HG02870 (cell line): ENCODE data around the gene C9orf78.

Experiments used
- ATAC-seq: cut with Tn5 transposase; IDR thresholded peaks from one replicate; pipeline ENCODE4 v1.9.1; 2021; ENCODE audit warnings: mild to moderate bottlenecking, moderate library complexity; ENCODE audit not compliant: unreplicated experiment

Gene C9orf78, protein sequence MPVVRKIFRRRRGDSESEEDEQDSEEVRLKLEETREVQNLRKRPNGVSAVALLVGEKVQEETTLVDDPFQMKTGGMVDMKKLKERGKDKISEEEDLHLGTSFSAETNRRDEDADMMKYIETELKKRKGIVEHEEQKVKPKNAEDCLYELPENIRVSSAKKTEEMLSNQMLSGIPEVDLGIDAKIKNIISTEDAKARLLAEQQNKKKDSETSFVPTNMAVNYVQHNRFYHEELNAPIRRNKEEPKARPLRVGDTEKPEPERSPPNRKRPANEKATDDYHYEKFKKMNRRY

GRCh38 chr9:129835128-129835859 lies at the start of gene C9orf78, which contains the start of gene USP20:
Gene C9orf78, minus strand, starts transcription at chr9:129835275. Its CDS starts 54 bp downstream, at chr9:129835221.
Gene USP20, plus strand, starts transcription at chr9:129835458. Its CDS starts 17,098 bp downstream, at chr9:129852556.
- ATAC-seq, result peak; percentile 90

DNA sequence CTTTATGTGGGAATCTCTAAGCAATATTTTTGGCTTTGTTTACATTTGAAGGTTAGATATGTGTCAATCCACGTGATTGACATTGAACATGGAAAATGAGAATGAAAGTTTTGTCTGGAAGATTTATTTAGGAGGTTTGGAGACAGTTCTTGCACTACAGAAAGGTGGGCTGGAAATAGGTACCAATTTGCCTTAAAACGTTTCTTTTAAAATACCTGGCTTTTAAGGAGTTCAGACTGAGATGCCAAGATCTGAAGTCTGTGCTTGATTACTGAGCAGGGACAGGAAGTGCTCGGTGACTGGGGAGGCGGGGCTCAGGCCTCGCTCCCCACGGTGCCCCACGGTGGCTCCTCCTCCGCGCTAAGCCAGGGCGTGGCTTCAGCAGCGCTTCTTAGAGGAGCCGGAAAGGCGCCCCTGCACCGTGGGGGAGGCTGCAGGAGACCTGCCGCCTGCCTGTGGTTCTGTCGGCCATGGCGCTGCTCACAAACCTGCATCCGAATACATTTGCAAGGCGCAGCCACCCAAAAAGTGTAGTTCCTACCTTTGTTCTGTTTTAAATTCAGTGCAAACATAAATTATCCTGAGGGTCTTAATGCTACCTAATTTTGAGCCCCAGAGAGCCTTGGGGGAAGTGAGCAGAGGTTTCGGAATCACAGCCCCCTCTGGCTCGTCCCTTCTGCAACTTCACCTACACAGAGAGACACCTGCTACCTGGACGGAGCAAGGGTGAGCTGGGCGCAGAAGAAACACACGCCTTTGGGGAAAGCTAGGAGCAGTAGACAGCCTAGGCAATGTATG lies 49.3 kb upstream of the C9orf78 start:
- no peak for ATAC-seq

DNA sequence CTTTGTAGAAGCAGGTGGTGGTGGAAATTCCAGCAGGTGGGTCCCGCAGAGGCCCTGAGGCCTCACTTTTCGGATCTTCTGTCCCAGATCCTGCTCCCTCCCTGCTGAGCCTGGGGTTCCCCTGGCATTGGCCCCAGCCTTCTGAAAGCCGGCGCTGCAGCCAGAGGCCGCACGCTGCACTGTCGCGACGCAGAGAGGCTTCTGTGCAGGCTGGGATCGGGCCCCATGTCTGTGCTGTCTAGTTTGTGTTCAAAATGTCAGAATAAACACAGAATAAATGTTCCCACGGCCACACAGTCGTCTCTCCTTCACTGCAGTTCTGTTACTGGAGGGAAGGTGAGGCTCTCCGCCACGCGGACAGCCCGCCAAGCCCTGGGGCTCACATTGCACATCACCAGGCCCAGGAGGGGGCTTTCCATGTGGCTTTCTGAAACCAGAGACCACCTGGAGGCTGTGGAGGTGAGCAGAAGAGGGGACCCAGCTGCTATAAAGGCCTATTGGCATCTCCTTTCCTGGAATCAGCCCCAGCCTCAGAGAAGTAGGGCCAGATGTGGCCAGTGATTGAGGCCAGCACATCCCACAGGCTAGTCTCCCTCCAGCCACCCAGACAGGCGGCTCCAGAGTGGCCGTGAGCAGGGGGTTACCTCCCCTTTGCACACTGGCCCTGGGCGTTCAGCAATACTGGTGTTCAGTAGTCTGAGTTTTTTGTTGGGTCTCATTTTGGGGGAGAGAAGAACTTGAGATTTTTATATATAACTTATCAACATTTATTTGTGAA lies 46.7 kb upstream of the C9orf78 start:
- ATAC-seq, result no peak

DNA sequence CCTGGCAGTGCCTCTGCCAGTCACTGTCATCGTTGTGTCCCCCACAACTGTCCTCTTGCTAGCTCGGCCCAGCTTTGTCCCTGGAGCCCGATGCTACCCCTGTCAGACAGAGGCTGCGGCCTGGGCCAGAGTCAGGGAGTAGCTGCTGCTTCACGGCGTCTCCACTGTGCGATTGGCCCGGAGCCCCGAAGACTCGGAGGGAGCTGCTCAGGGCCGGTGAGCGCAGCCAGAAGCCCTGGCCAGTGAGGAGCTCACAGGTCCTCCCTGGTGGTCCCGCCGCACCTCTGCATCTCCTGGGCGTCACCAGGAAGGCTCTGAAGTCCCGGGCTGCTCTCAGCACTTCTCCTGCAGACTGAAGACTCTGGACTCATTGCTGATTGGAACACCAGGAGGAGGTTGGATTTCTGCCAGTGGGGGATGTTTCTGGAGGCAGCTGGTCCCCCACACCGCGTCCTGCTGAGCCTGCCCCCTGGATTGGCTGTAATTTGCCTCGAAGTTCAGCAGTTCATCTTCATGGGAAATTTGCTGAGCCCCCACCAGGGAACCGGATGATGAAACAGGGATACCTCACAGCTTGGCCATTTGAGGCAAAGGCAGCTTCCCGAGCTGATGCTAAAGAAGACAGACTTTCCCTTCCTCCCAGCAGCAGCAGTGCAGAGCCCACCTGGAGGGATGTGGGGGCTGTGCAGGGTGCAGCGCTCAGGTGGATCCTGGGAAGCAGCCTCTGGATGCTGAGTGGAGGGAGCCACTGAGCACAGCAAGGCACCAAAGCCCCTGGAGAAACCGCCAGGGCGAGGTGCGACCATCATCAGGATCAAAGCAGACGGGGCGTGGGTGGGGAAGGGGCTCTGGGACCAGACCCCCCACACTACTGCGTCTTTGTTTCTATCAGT lies 45.8 kb upstream of the C9orf78 start:
- ATAC-seq, result no peak

DNA sequence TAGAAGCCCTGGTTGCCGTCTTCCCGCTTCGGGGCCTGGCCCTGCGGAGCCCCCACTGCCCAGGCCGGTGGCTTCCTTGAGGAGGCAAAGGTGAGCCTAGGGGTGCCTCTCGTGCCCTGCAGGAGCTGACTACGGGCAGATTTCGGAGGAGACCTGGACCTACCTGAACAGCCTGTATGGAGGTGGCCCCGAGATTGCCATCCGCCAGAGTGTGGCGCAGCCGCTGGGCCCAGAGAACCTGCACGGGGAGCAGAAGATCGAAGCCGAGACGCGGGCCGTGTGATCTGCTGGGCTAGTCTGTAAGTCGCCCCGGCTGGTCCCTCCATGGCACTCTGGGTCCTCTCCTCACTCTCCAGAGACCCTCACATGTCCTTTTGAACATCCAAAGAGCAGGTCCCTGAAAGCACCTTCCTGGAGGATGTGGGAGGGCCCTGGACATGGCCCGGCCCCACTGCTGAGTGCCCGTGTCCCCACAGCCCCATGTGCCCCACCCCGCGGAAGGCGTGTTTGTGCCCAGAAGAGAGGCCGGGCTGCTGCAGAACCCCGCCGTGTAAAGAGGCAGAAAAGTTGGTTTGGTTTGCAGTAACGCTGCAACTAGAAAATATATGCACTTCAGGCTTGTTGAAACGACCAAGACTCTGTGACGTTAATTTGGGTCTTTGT lies 45.0 kb upstream of the C9orf78 start:
- ATAC-seq, result no peak

DNA sequence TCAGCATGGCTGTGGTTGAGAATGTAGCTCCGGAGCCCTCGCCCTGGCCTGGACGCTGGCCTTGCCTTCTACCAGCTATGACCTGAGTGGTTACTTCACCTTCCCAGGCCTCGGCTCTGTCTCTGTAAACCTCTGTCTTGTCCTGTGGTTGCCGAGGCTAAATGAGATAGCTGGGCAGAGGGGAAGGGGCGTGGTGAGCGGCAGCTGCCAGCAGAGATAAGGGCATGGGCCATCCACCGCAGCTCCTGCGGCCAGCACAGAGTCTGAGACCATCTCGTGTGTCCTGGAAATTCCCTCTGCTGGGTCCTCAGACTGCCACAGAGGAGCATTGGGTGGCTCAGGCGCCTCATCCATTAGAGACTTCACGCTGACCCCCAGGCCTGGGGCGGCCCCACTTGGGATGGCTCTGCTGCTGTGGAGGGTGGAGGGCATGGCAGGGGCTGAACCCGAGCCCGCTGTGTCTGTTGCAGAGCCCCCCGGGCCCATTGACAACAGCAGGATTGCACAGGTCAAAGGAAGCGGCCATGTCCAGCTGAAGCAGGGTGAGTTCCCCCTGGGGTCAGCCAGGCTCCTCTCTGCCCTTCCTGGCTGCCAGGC lies 44.1 kb upstream of the C9orf78 start:
- ATAC-seq, result no peak

GRCh38 chr9:129878291-129878690 lies 43.2 kb upstream of the C9orf78 start:
- ATAC-seq, result no peak

- no peak for ATAC-seq
Observed at GRCh38 chr9:129876815-129877214, 41.7 kb upstream of the C9orf78 start.

DNA sequence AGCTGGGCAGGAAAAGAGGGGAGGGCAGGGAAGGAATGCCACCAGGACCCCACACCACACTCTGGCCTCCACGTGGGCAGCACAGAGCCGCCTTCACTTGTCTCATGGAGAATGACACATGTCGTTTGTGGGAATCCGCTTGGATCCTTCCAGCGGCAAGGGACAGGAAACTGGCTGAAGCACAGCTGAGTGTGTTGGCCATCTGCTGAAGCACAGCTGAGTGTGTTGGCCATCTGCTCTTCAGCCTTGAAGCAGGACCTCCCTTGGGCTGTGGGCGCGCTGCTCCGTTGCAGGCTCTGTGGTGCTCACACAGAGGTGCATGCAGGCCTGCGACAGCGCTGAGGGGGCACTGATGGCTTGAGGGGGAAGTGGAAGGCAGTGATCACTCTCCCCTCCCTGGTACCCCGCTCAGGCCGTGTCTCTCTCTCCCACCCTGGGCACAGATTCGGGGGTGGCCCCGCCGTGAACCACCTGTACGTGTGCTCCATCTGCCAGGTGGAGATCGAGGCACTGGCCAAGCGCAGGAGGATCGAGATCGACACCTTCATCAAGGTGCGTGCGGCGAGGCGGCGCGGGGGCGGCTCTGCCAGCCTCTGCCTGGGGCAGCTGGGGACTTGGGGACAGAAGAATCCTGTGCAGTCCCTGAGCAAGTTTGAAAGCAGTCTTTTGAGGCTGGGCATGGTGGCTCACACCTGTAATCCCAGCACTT lies 40.8 kb upstream of the C9orf78 start:
- ATAC-seq, result no peak

DNA sequence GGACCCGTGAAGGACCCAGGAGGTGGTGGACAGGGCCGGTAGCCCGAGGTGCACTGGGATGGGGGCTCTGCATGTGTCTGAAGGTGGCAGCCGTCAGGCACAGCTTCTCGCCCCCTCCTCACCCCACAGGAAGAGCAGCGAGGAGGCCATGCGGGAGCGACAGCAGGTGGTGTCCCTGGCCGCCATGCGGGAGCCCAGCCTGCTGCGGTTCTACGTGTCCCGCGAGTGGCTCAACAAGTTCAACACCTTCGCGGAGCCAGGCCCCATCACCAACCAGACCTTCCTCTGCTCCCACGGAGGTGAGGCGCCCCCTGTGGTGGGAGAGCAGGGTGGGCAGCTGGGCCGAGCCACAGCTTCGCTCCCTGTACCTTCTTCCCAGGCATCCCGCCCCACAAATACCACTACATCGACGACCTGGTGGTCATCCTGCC lies 40.1 kb upstream of the C9orf78 start:
- ATAC-seq, result no peak

DNA sequence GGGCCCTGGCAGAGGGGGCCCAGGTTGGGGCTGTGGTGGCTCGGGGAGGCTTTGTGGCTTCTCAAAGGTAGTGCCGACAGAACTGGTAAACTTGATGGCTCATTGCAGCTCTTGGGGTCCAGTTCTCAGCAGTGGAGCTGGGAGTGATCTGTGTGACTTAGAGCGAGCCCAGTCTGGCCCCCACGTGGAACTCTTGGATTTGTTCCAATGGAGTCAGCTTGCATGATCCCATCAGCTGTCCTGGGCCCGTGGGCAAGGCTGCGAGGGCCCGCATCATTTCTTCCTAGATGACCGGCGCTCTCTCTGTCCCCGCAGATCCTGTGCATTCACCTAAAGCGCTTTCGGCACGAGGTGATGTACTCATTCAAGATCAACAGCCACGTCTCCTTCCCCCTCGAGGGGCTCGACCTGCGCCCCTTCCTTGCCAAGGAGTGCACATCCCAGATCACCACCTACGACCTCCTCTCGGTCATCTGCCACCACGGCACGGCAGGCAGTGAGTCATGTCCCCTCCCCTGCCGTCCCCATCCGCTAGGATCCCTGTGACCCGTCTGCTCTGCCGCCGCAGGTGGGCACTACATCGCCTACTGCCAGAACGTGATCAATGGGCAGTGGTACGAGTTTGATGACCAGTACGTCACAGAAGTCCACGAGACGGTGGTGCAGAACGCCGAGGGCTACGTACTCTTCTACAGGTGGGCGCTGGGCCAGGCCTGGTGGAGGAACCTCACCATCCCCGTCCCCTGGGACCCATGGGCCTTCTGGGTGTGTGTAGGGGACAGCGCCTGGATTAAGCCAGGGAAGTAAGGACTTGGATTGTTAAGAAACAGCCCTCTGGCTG lies 39.4 kb upstream of the C9orf78 start:
- no peak for ATAC-seq

DNA sequence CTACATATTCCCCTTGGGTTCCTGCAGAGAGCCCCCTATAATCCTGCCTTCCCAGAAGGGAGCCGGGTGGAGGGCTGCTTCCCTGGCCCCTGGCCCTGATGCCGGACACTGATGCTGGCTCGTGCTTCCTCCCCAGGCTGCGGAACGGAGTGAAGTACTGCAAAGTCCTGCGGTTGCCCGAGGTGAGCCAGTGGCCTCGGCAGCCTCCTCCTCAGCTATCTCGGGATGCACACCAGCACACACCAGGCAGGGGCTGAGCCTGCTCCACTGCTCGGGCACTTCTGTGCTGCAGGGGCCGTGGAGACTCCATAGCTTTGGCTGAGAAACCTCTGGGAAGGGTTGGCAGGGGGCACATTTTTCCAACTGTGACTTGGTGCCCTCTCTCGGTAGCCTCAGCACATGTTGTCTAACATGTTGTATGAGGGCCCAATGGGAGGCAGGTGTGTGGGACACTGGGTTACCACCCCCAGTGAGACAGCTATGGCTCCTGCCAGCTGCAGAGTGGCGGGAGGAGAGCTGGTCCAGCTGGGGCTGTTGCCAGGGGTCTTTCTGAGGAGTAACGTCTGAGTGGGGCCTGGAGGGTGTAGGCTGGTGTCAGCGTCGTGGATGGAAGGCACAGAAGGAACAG lies 38.6 kb upstream of the C9orf78 start:
- ATAC-seq, result no peak

DNA sequence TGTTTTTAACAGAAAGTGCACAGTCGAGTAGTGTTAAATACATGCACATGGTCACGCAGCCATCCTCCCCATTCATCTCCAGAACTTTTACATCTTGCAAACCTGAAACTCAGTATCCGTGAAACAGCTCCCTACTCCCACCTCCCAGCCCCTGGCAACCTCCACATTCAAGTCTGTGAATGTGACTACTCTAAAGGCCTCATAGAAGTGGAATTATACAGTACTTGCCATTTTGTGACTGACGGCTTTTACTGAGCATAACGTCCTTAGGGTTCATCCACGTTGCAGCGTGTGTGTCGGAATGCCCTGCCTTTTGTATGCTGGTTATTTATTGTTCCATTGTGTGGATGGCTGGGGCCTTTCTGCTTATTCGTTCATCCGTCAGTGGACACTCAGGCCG lies 36.0 kb upstream of the C9orf78 start:
- ATAC-seq, result no peak

GRCh38 chr9:129869585-129870501 lies 34.8 kb upstream of the C9orf78 start:
- ATAC-seq, result no peak

DNA sequence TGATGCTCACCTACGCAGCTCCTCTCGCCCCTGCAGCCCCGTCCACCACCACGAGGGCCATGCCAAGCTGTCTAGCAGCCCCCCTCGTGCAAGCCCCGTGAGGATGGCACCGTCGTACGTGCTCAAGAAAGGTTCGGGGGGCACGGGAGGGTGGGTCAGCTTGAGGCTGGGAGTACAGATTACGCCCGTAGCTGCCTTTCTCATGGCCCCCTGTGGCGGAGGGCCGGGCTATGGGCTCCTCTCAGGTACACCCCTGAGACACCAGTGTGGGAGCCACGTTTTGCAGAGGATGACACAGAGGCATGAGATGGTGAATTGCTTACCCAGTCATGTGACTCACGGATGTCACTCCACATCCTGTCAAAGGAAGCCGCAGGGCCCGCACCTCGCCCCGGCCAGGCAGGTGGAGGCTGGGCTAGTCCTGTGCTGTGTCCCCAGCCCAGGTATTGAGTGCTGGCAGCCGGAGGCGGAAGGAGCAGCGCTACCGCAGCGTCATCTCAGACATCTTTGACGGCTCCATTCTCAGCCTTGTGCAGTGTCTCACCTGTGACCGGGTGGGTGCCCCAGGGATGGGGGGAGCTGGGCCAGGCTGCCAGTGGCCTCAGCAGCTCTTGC lies 33.9 kb upstream of the C9orf78 start:
- no peak for ATAC-seq
